Measurements from ENCODE around the gene MBNL2. TPM values are rescaled to one million over a fixed set of nuclear protein-coding genes. Genes with fewer than 3 reads are reported as not detected.

The MBNL2 gene
- total RNA-seq, 2 experiments from 2014 or later = 23.4 to 24.6 TPM

DNA sequence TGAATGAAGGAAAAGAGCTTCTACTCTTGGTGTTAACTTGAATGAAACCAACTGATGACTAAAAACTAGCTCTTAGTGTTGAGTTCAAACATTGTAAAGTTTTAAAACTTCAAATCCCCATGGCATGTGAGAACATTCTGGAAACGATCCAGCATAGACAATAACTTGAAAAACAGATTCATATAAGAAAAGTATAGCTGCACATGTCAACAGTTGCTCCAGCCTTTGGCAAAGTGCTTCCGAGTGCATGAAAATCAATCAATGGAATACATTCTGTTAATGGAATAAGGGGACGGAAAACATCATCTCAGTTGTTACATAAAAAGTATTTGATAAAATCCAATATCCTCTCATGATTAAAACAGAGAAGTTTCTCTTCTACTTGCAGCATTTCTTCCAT lies 89.8 kb downstream of the MBNL2 start:
- ChIA-PET CTCF (no interaction called here), POLR2A (no interaction called here)
- Mint-ChIP-seq H3K27me3 (no peaks in the 10 kb centered on the region), H3K4me1 (ENCODE audit: low read depth) (peaks cover 20% of the 10 kb centered on the region), H3K36me3 (peaks cover 3% of the 10 kb centered on the region), H3K9me3 (no peaks in the 10 kb centered on the region), H3K4me3 (no peak overlapping the region), H3K27ac (no peak overlapping the region)
- intact Hi-C loops (cut with micrococcal nuclease) = no loop called here
- DNase-seq = no peak

DNA sequence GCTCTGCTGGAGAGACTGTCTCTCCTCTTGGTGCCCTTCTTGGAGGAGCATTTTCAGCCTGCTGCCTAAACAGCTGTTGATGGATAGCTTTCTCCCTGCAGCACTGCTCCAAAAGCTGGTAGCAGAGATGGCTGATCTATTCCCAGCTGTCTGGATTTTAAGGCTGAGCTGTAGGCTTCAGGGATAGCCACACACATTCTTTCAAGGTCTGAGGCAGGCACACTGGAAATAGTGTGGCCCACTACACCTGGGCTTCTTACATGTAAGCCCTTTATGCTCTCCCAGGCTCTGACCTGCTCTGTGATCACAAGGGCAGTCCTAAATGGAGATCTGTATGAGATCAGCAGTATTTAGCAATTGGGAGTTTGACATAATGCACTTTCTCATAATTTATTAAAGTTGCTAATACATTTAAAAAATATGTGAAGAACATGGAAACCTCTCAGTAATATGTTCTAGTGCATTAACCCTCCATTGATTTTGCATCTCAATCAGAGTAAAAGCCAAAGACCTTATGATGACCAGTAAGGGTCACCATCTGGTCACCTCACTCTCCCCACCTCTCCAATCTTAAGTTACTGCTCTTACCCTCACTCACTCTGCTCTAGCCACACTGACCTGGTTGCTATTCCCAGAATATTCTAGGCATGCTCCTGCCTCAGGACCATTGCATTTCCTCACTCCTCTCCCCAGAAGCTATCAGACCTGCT lies 91.6 kb downstream of the MBNL2 start:
- intact Hi-C loops (cut with micrococcal nuclease) = no loop called here
- H3K36me3 Mint-ChIP-seq = peaks cover 3% of the 10 kb centered on the region
- H3K4me1 Mint-ChIP-seq (ENCODE audit: low read depth) = peaks cover 18% of the 10 kb centered on the region
- H3K27me3 Mint-ChIP-seq = no peaks in the 10 kb centered on the region
- POLR2A ChIA-PET = no interaction called here
- CTCF ChIA-PET = interaction anchor here (1.0 kb wide), 1 partner anchor 204 kb away, joined by 4 read pairs; no protein-coding TSS in a partner anchor
- no peak overlapping the region for H3K27ac Mint-ChIP-seq
- H3K9me3 Mint-ChIP-seq = no peaks in the 10 kb centered on the region
- no peak for DNase-seq
- no peak overlapping the region for H3K4me3 Mint-ChIP-seq

DNA sequence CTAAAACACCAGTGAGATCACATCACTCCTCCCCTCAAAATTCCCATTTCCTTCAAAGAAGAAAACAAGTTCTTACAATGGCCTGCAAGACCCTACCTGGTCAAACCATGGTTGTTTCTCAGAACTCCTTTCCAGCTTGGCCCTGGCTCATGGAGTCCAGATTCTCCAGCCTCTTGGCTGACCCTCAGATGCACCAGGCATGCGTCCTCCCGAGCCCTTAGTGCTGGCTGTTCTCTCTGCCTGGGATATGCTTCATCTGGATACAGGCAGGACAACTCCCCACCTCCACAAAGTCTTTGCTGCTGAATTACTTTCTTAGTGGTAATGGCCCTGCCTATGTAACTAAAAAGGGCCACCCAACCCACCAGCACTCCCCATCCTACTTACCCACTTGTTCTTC lies 94.3 kb downstream of the MBNL2 start:
- H3K27me3 Mint-ChIP-seq = no peaks in the 10 kb centered on the region

DNA sequence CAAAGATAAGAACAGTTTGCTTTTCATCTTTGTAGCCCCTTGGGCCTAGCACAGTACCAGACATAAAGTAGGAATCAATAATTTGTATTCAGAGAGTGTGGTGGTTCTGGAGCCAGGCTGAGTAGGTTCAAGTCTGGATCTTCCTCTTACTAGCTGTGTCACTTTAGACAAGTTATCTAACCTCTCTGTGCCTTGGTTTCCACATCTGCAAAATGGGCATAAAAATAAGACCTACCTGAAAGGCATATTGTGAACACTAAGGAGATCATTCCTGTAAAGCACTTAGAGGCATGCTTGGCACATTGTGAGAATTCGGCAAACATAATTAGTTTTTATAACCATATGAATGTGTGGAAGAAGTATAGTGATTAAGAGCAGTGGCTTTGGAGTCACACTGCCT lies 95.8 kb downstream of the MBNL2 start:
- CTCF ChIA-PET = interaction anchor here (1.3 kb wide), 1 partner anchor 207 kb away, joined by 3 read pairs; no protein-coding TSS in a partner anchor
- no peak overlapping the region for H3K4me3 Mint-ChIP-seq
- H3K27me3 Mint-ChIP-seq = no peaks in the 10 kb centered on the region
- H3K9me3 Mint-ChIP-seq = no peaks in the 10 kb centered on the region
- POLR2A ChIA-PET = interaction anchor here (0.6 kb wide), 1 partner anchor 8 kb away, joined by 4 read pairs; no protein-coding TSS in a partner anchor
- peaks cover 1% of the 10 kb centered on the region for H3K36me3 Mint-ChIP-seq
- DNase-seq = no peak
- peaks cover 6% of the 10 kb centered on the region for H3K4me1 Mint-ChIP-seq (ENCODE audit: low read depth)
- intact Hi-C loops (cut with micrococcal nuclease) = no loop called here
- no peak overlapping the region for H3K27ac Mint-ChIP-seq

More for the DNA sequence above, 94.3 kb downstream of the MBNL2 start:
- H3K4me3 Mint-ChIP-seq = no peak overlapping the region
- H3K27ac Mint-ChIP-seq = no peak overlapping the region
- POLR2A ChIA-PET = no interaction called here
- no peak for DNase-seq
- intact Hi-C loops (cut with micrococcal nuclease) = no loop called here
- H3K9me3 Mint-ChIP-seq = no peaks in the 10 kb centered on the region
- H3K36me3 Mint-ChIP-seq = peaks cover 3% of the 10 kb centered on the region
- H3K4me1 Mint-ChIP-seq (ENCODE audit: low read depth) = peaks cover 17% of the 10 kb centered on the region
- CTCF ChIA-PET = no interaction called here

DNA sequence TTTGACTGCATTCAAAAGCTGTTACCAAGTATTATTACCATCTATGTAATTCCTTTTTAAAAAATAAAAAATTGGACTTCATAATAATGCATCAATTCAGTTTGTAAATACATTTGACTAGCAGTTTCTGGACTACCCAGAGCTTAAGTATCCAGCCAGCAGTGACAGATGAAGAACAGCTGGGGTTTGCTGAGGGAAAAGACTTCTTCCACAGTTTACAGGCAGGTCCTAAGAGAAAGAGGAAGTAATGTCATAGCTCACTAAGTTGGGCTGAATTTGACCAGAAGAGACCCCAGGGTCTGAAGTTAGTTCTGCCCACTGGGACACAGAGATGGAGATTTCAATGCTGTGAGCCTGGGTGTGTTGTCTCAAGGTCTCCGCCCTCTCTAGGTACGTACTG lies 96.4 kb downstream of the MBNL2 start:
- ChIA-PET CTCF (interaction anchor here (1.3 kb wide), 1 partner anchor 208 kb away, joined by 3 read pairs; no protein-coding TSS in a partner anchor), POLR2A (interaction anchor here (0.6 kb wide), 1 partner anchor 9 kb away, joined by 4 read pairs; no protein-coding TSS in a partner anchor)
- H3K4me3 Mint-ChIP-seq = no peak overlapping the region

DNA sequence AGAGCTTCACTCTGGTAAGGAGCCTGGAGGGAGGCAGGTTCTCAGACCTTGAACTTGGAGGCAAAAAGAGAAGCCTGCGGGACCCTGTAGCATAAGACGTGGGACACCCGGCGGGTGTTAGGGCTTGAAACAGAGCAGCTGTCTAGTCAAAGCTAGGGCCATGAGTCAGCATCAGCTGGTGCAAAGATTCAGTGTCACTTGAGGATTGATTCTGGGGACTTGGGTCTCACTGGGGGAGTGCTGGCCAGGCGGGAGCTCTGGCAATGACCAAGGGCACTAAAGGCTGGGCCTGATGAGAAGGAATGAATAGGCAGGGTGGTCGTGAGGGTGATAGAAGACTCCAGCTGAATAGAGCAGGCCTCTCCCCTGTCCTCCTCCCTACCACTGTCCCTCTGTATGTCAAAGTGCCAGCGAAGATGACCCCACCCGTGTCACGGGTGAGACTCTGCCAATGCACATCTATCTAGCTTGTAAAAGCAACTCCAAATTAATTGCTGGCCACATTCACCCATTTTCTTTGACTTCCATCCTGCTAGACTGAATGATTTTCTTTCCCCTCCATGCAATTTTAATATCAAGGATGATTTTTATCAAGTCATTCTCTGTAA lies 97.1 kb downstream of the MBNL2 start:
- intact Hi-C loops (cut with micrococcal nuclease) = no loop called here
- Mint-ChIP-seq H3K36me3 (no peaks in the 10 kb centered on the region), H3K9me3 (no peaks in the 10 kb centered on the region), H3K27me3 (no peaks in the 10 kb centered on the region), H3K4me3 (no peak overlapping the region), H3K27ac (no peak overlapping the region), H3K4me1 (ENCODE audit: low read depth) (peaks cover 3% of the 10 kb centered on the region)
- CTCF ChIA-PET = interaction anchor here (1.3 kb wide), 1 partner anchor 208 kb away, joined by 3 read pairs; no protein-coding TSS in a partner anchor
- DNase-seq = no peak
- POLR2A ChIA-PET = no interaction called here

More for the DNA sequence above, 96.4 kb downstream of the MBNL2 start:
- peaks cover 6% of the 10 kb centered on the region for H3K4me1 Mint-ChIP-seq (ENCODE audit: low read depth)
- no peak overlapping the region for H3K27ac Mint-ChIP-seq
- no peaks in the 10 kb centered on the region for H3K9me3 Mint-ChIP-seq
- peaks cover 1% of the 10 kb centered on the region for H3K36me3 Mint-ChIP-seq
- DNase-seq = no peak
- intact Hi-C loops (cut with micrococcal nuclease) = no loop called here
- no peaks in the 10 kb centered on the region for H3K27me3 Mint-ChIP-seq

DNA sequence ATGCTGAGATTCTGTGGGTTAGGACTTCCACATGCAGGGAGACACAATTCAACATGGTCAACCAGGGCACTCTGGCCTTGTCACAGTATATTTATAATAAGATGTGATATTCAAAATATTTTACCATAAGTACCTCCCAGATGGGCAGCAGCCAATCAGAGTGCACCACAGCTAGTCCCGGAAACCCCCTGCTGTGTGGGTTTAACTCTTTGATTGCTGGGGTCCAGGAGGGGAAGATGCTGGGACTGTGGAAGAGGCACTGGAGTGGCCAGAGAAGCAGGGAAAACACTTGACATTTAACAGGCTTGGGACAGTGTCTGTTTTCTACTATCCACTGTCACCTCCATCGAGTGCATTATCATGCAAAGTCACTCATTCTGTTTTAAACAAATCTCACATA lies 99.0 kb downstream of the MBNL2 start:
- Mint-ChIP-seq H3K36me3 (no peaks in the 10 kb centered on the region), H3K27me3 (no peaks in the 10 kb centered on the region), H3K9me3 (no peaks in the 10 kb centered on the region), H3K4me3 (no peak overlapping the region), H3K27ac (no peak overlapping the region), H3K4me1 (ENCODE audit: low read depth) (peaks cover 2% of the 10 kb centered on the region)
- ChIA-PET CTCF (no interaction called here), POLR2A (no interaction called here)
- no peak for DNase-seq
- intact Hi-C loops (cut with micrococcal nuclease) = no loop called here

DNA sequence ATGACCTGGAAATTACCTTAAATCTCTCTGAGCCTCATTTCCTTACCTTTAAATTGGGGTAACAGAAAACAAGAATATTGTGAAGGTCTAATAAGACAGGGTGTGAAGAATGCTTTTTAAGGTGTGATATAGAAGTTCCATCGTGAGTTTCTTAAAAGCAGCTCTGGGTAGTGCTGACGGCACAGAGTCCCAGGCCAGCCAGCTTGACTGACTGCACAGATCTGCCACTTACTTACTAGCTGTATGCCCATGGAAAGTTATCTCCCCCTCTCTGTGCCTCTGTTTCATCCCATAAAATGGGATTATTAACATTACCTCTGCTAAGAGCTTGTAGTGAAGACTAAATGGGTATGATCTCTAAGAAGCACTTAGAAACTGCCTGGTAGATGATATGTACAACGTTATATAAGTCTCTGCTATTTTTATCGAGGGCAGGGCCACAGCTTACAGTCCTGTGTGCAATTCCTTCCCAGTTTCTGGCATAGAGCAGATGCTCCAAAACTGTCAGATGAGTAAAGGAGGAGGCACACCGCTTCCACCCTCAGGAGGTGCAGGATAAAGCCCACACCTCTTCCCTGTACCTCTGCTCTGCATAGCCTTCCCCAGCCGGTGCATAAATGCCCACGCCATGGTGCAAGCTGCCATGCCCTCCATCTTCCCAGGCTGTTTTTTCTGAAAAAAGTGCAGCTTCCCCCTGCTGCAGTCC lies 99.6 kb downstream of the MBNL2 start:
- CTCF ChIA-PET = no interaction called here
- H3K9me3 Mint-ChIP-seq = no peaks in the 10 kb centered on the region
- intact Hi-C loops (cut with micrococcal nuclease) = no loop called here
- no peaks in the 10 kb centered on the region for H3K27me3 Mint-ChIP-seq
- H3K36me3 Mint-ChIP-seq = no peaks in the 10 kb centered on the region
- H3K4me1 Mint-ChIP-seq (ENCODE audit: low read depth) = peaks cover 2% of the 10 kb centered on the region
- POLR2A ChIA-PET = no interaction called here
- H3K27ac Mint-ChIP-seq = no peak overlapping the region
- no peak for DNase-seq
- no peak overlapping the region for H3K4me3 Mint-ChIP-seq

DNA sequence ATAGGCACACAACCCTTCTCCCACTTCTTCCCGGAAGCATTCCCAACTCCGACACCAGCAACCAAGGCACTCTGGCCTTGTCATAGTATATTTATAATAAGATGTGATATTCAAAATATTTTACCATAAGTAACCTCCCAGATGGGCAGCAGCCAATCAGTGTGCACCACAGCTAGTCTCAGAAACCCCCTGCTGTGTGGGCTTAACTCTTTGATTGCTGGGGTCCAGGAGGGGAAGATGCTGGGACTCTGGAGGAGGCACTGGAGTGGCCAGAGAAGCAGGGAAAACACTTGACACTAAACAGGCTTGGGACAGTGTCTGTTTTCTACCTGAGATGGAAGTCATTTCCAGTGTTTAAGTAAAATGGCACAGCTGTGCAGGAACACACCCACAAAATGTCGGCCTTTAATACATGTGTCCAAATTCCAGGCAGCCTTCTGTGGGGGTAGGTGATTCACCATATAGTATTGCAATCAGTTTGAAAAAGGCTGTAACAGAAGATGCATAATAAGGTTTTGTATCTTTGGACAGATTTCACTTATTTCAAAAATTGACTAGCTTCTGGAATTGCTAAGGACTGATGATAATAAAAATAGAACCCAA lies 100.7 kb downstream of the MBNL2 start:
- H3K4me1 Mint-ChIP-seq (ENCODE audit: low read depth) = peaks cover 9% of the 10 kb centered on the region
- H3K4me3 Mint-ChIP-seq = no peak overlapping the region
- ChIA-PET POLR2A (no interaction called here), CTCF (no interaction called here)
- no peaks in the 10 kb centered on the region for H3K36me3 Mint-ChIP-seq
- intact Hi-C loops (cut with micrococcal nuclease) = no loop called here
- no peak for DNase-seq
- no peak overlapping the region for H3K27ac Mint-ChIP-seq
- H3K9me3 Mint-ChIP-seq = no peaks in the 10 kb centered on the region
- no peaks in the 10 kb centered on the region for H3K27me3 Mint-ChIP-seq

DNA sequence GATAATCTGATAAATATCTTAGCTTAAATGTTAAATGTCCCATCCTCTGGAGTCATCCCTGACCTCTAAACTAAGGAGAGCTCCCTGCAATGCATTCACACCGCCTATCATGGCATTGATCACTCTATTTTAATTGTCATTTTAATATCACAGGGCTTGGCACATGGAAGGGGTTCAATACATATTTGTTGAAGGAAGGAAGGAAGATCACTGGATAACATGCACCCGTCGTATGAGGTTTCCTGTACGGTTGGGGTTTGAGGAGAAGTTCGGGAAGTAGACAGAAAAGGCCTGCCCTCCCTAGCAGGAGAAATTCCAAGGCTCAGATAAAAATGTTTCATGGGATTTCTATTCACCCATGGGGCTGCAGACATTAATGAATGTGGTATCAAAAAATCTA lies 102.0 kb downstream of the MBNL2 start:
- Mint-ChIP-seq H3K4me3 (no peak overlapping the region), H3K36me3 (no peaks in the 10 kb centered on the region), H3K27me3 (no peaks in the 10 kb centered on the region), H3K27ac (no peak overlapping the region), H3K4me1 (ENCODE audit: low read depth) (peaks cover 9% of the 10 kb centered on the region), H3K9me3 (no peaks in the 10 kb centered on the region)
- CTCF ChIA-PET = no interaction called here
- POLR2A ChIA-PET = no interaction called here
- DNase-seq = no peak
- intact Hi-C loops (cut with micrococcal nuclease) = no loop called here

DNA sequence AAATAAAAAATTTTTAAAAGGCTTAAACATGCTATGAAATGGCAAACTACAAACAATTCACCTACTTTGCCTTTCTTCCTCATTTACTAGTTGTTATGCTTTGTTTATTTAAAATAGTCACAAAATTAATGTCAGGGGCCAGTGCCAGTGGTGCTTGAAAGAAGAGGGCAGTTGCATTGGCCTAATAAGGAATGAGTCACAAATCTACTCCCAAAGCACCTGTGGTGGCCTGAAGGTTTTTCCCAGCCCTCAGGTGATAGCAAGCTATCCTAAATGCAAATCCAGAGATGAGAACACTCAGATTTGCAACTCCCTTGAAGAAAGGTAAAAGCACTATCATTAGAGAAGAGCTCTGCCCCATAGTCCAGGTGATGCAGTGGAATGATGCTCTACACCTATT lies 103.6 kb downstream of the MBNL2 start:
- no peaks in the 10 kb centered on the region for H3K36me3 Mint-ChIP-seq
- no peak for DNase-seq
- peaks cover 9% of the 10 kb centered on the region for H3K4me1 Mint-ChIP-seq (ENCODE audit: low read depth)
- no peak overlapping the region for H3K4me3 Mint-ChIP-seq
- no peaks in the 10 kb centered on the region for H3K27me3 Mint-ChIP-seq
- no peak overlapping the region for H3K27ac Mint-ChIP-seq
- ChIA-PET CTCF (interaction anchor here (0.7 to 1.3 kb wide), 2 partner anchors 103 to 216 kb away, joined by 3 to 5 read pairs; partner anchors contain the start of gene MBNL2), POLR2A (no interaction called here)
- intact Hi-C loops (cut with micrococcal nuclease) = no loop called here
- no peaks in the 10 kb centered on the region for H3K9me3 Mint-ChIP-seq

DNA sequence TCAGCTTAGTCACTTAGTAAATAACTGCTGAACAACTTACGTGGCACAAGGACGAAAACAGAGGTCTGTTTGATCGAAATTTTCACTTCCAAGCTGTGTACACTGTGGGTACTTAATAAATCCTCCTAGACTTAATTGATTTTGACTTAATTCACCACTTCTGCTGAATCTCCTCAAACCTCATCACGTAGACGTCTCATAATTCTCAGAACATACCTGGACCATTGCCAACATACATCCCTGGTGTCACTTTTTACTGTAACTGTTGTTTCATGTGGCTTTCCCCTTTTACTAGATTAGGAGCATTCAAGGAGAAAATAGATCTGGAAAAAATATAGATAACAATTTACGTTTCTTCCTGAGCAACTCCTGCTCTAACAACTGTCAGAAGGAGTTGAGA lies 105.0 kb downstream of the MBNL2 start:
- ChIA-PET POLR2A (no interaction called here), CTCF (interaction anchor here (1.1 to 1.3 kb wide), 2 partner anchors 36 to 217 kb away, joined by 3 to 5 read pairs; no protein-coding TSS in a partner anchor)

More for the DNA sequence above, 105.0 kb downstream of the MBNL2 start:
- Mint-ChIP-seq H3K27ac (no peak overlapping the region), H3K9me3 (no peaks in the 10 kb centered on the region), H3K4me1 (ENCODE audit: low read depth) (peaks cover 7% of the 10 kb centered on the region), H3K4me3 (no peak overlapping the region), H3K27me3 (no peaks in the 10 kb centered on the region), H3K36me3 (no peaks in the 10 kb centered on the region)
- no peak for DNase-seq
- intact Hi-C loops (cut with micrococcal nuclease) = no loop called here

Measured in activated CD4-positive, alpha-beta memory T cell treated with anti-CD3 and anti-CD28 coated beads for 36 hours (primary cell).